Adrenal gland (tissue), 12 donors: ENCODE data around the gene ARMH1. TPM values are rescaled to one million over a fixed set of nuclear protein-coding genes. Genes with fewer than 3 reads are reported as not detected.

Source experiments
- DNase-seq, 7 donors: peaks; one replicate each; pipeline ENCODE4 v3.0.0-alpha.2; 2019 to 2020
- H3K27ac ChIP-seq, 5 donors: fragments of 200-600 bp; sonication (generic) in 4 of 5; 1 replicate in 3 of 5; 2 replicates in 2 of 5; pipeline versions ENCODE4 v1.5.1 to v1.8.0; 2016 to 2020; ENCODE audit warnings: mild to moderate bottlenecking in 1 of 5
- H3K27me3 ChIP-seq: fragments of 200-600 bp; 2 replicates; pipeline ENCODE4 v1.8.0; 2021
- H3K36me3 ChIP-seq, 2 donors: fragments of 200-600 bp; replicated peaks in 1 of 2; 1 replicate in 1 of 2; 2 replicates in 1 of 2; pipeline versions ENCODE4 v1.5.1 to v1.8.0; 2018 to 2022
- H3K4me1 ChIP-seq, 2 donors: fragments of 200-600 bp; replicated peaks in 1 of 2; 1 replicate in 1 of 2; 2 replicates in 1 of 2; pipeline versions ENCODE4 v1.5.1 to v1.8.0; 2018 to 2021
- H3K4me3 ChIP-seq, 4 donors: fragments of 200-600 bp; sonication (generic) in 3 of 4; one replicate each; pipeline ENCODE4 v1.5.1; 2016 to 2018
- H3K9me3 ChIP-seq, 3 donors: fragments of 200-600 bp; sonication (generic) in 1 of 3; replicated peaks in 1 of 3; 1 replicate in 2 of 3; 2 replicates in 1 of 3; pipeline versions ENCODE4 v1.5.1 to v1.8.0; 2016 to 2021
- POLR2A ChIP-seq, 2 donors: fragments of 450-650 bp; IDR thresholded peaks; one replicate each; pipeline ENCODE4 v1.6.1; 2017; ENCODE audit warnings: antibody characterized with exemption in 2 of 2, mild to moderate bottlenecking in 2 of 2, moderate library complexity in 1 of 2
- WGBS, 4 donors: extraction: QIAGEN DNeasy Blood & Tissue Kit in 2 of 4; methylation state at CpG; one replicate each; pipeline versions ENCODE4 v1.1.5 to v1.1.7; 2013 to 2017; 5-methylcytosine and 5-hydroxymethylcytosine counted together
- intact Hi-C, 2 donors: fragments of 100-400 bp; cut with DNase I; formaldehyde crosslinking; loops; one replicate each; pipeline versions ENCODE4 v1.14.1 to v1.15.0; 2022 to 2023
- polyA plus RNA-seq, 3 donors: library from polyadenylated mRNA; stranded (reverse); fragments of 200-250 nt in 2 of 3; fragments of 350-450 nt in 1 of 3; fragmentation: Illumina TruSeq in 1 of 3; extraction: RNeasy Lipid Tissue Mini Kit (QIAGEN cat#74804) in 1 of 3; gene quantifications; one replicate each; pipeline ENCODE4 v1.2.3, GENCODE V29; 2013 to 2014
- total RNA-seq, 9 donors: library from RNA; depleted of rRNA in 4 of 9; stranded (reverse); fragments of >200 nt in 4 of 9; fragments of 120-200 nt in 1 of 9; fragmentation: NEBNext Ultra II Directional in 1 of 9; extraction: Animal tissue kit (Norgen Biotek cat#: 25700) in 1 of 9; gene quantifications; one replicate each; pipeline versions ENCODE4 v1.1.0 to v1.2.4, GENCODE V29; 2013 to 2023
- TF ChIP-seq, protein P1 (sequence below), 6 experiments: fragments of 450-650 bp in 4 of 6; fragments of 200-600 bp in 2 of 6; sonication (generic) in 1 of 6; IDR thresholded peaks; 1 replicate in 5 of 6; 2 replicates in 1 of 6; pipeline versions ENCODE4 v1.5.1 to v1.8.0; 2016 to 2021; ENCODE audit warnings: antibody characterized with exemption in 6 of 6, mild to moderate bottlenecking in 2 of 6, moderate library complexity in 1 of 6
- donor health status: healthy with polysubstance abuse.
- donor health status: Bipolar disorder and iron deficiency.
- donor health status: DM: yes; HTN: yes; CAD: no.
- donor health status: DM: no; HTN: no; CAD: no.
- donor health status: DM: no; HTN: no; CAD: no.
- donor health status: DM: yes; HTN: yes; CAD: no.

ARMH1 gene
- total and polyA plus RNA-seq, 12 donors, result 0.18 to 76.0 (median 4.3) TPM

GRCh38 chr1:44693900-44694299 lies 19.4 kb downstream of the ARMH1 start:
- no peak for DNase-seq
- H3K36me3 ChIP-seq, result no peaks in the 10 kb centered on the region
- no peaks in the 10 kb centered on the region for H3K4me1 ChIP-seq
- no peaks in the 10 kb centered on the region for H3K9me3 ChIP-seq
- intact Hi-C loops, result no loop called here
- TF ChIP-seq, protein P1, sequence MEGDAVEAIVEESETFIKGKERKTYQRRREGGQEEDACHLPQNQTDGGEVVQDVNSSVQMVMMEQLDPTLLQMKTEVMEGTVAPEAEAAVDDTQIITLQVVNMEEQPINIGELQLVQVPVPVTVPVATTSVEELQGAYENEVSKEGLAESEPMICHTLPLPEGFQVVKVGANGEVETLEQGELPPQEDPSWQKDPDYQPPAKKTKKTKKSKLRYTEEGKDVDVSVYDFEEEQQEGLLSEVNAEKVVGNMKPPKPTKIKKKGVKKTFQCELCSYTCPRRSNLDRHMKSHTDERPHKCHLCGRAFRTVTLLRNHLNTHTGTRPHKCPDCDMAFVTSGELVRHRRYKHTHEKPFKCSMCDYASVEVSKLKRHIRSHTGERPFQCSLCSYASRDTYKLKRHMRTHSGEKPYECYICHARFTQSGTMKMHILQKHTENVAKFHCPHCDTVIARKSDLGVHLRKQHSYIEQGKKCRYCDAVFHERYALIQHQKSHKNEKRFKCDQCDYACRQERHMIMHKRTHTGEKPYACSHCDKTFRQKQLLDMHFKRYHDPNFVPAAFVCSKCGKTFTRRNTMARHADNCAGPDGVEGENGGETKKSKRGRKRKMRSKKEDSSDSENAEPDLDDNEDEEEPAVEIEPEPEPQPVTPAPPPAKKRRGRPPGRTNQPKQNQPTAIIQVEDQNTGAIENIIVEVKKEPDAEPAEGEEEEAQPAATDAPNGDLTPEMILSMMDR (IDR thresholded peaks at IDR 0.05), result no peak
- TF ChIP-seq POLR2A (IDR thresholded peaks at IDR 0.05), result no peak
- no peaks in the 10 kb centered on the region for H3K27me3 ChIP-seq
- WGBS, 4 donors, result 94 to 98% (median 96%) methylated on average over 3 of the region's 3 CpGs
- H3K27ac ChIP-seq, result no peak overlapping the region
- H3K4me3 ChIP-seq, result no peak overlapping the region

DNA sequence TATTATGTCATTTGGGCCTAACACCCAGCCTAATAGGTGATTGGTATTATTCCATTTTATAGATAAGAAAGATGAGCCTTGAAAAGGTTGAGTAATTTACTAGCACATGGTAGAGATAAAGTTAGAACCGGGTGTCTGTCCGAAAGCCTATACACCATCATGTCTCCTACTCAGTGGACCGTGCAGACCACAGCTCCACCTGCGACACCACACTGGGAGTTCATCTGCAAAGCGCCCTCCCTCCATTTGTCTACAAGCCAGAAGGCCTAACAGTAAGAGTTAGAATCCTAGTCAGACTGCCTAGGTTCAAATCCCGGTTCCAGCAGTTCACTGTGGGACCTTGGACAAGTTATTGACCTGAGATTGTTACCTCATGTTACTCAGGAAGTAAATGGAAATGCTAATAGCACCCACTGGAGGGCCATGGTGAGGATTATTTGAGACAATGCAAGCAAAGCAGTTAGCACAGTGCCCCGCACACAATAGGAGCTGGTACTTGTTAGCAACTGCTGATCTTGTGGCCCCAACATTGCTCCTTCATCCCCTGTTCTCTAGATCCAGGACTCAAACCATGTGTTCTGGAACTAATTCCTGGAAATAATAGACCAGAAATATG lies 20.5 kb downstream of the ARMH1 start:
- no peaks in the 10 kb centered on the region for H3K9me3 ChIP-seq
- DNase-seq, result peak in 1 of 7 donors; percentile 3
- WGBS, 4 donors, result 89 to 91% (median 90%) methylated on average over 7 of the region's 7 CpGs

DNA sequence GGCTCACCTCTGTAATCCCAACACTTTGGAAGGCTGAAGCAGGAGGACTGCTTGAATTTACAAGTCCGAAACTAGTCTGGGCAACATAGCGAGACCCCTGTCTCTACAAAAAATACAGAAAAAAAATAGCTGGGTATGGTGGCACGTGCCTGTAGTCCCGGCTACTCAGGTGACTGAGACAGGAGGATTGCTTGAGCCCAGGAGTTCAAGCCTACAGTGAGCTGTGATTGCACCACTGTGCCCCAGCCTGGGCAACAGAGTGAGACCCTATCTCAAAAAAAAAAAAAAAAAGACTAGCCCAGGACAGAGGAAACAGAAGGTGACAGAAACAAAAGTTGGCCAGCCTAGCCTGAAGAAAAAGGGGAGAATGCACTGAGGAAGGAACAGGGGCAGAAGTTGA lies 21.2 kb downstream of the ARMH1 start:
- DNase-seq, result no peak
- no peaks in the 10 kb centered on the region for H3K27me3 ChIP-seq
- TF ChIP-seq POLR2A (IDR thresholded peaks at IDR 0.05), result no peak
- TF ChIP-seq, protein P1 (IDR thresholded peaks at IDR 0.05), result no peak
- WGBS, 4 donors, result 91 to 98% (median 95%) methylated on average over 4 of the region's 4 CpGs
- H3K4me1 ChIP-seq, result no peaks in the 10 kb centered on the region
- no peak overlapping the region for H3K27ac ChIP-seq
- H3K36me3 ChIP-seq, result no peaks in the 10 kb centered on the region
- no peaks in the 10 kb centered on the region for H3K9me3 ChIP-seq
- no peak overlapping the region for H3K4me3 ChIP-seq
- intact Hi-C loops, result no loop called here

More for the DNA sequence above, 20.5 kb downstream of the ARMH1 start:
- Histone ChIP-seq H3K36me3 (no peaks in the 10 kb centered on the region), H3K4me3 (no peak overlapping the region), H3K4me1 (no peaks in the 10 kb centered on the region), H3K27me3 (no peaks in the 10 kb centered on the region), H3K27ac (no peak overlapping the region)
- intact Hi-C loops, result no loop called here
- TF ChIP-seq, protein P1 (IDR thresholded peaks at IDR 0.05), result no peak
- no peak for TF ChIP-seq POLR2A (IDR thresholded peaks at IDR 0.05)

DNA sequence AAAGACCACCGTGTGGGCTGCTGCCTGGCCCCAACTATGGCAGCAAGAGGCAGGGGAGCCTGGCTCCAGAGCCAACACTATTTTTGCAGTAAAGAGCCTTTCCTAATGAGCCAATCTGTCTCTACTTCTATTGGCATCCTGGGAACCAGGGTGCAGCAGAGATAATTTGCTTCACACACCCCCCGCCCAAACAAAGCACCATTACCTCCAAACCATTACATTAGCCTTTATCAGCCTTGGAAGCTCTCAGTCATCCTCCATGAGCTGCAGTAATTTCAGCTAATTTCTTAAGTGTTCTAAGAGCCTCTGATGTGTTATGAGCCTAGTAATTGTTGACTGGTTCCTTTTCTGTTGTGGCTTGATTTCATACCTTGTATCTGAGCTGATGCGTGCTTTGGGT lies 21.6 kb downstream of the ARMH1 start:
- Histone ChIP-seq H3K27me3 (no peaks in the 10 kb centered on the region), H3K4me1 (no peaks in the 10 kb centered on the region), H3K36me3 (no peaks in the 10 kb centered on the region), H3K4me3 (no peak overlapping the region), H3K27ac (no peak overlapping the region), H3K9me3 (no peaks in the 10 kb centered on the region)
- peak in 1 of 7 donors; percentile 0 for DNase-seq
- intact Hi-C loops, result no loop called here
- TF ChIP-seq POLR2A (IDR thresholded peaks at IDR 0.05), result no peak
- TF ChIP-seq, protein P1 (IDR thresholded peaks at IDR 0.05), result no peak
- 82 to 94% (median 90%) methylated on average over 2 to 3 of the region's 3 CpGs for WGBS, 4 donors
